Measurements from ENCODE around the gene SYT5. TPM values are rescaled to one million over a fixed set of nuclear protein-coding genes. Genes with fewer than 3 reads are reported as not detected.
"Not testable (repeated sequence)": the region's sequence is repeated elsewhere in the genome, so short reads cannot be mapped to it uniquely, and the experiment has no call there.

Gene SYT5
- polyA plus RNA-seq, 3 donors = not detected

- Histone ChIP-seq H3K4me3 (replicated peaks in 1 of 3; ENCODE audit: low read depth in 2 of 3, low read length in 3 of 3) (peak overlapping the region in 1 of 3 experiments; percentile 20), H3K27me3 (ENCODE audit: control insufficient read depth in 2 of 2, insufficient read depth in 2 of 2, low read length in 2 of 2) (peaks cover 12 to 58% of the 10 kb centered on the region in 2 donors), H3K9ac (ENCODE audit: insufficient read depth, low read length, poor library complexity, severe bottlenecking) (no peak overlapping the region), H3K9me3 (replicated peaks in 1 of 2; ENCODE audit: control insufficient read depth in 1 of 2, insufficient read depth in 1 of 2, low read length in 2 of 2) (peaks cover 9 to 15% of the 10 kb centered on the region in 2 donors), H3K36me3 (replicated peaks in 1 of 2; ENCODE audit: control insufficient read depth in 1 of 2, insufficient read depth in 2 of 2, low read length in 2 of 2) (no peaks in the 10 kb centered on the region), H2AFZ (ENCODE audit: insufficient read depth, low read depth, low read length, poor library complexity, severe bottlenecking) (no peak overlapping the region), H4K20me1 (ENCODE audit: insufficient read depth, low read length) (no peaks in the 10 kb centered on the region), H3K27ac (ENCODE audit: low read depth in 1 of 2, low read length in 2 of 2) (no peak overlapping the region), H3K4me2 (replicated peaks; ENCODE audit: extremely low read depth, low read length, poor library complexity, severe bottlenecking) (peak overlapping the region; percentile 22), H3K4me1 (ENCODE audit: control insufficient read depth in 1 of 2, insufficient read depth in 2 of 2, low read length in 2 of 2) (peaks cover 5 to 17% of the 10 kb centered on the region in 2 donors), H3K79me2 (ENCODE audit: insufficient read depth, low read length) (no peaks in the 10 kb centered on the region)
- Mint-ChIP-seq H3K9me3 (peaks cover 9 to 29% (median 20%) of the 10 kb centered on the region in 7 donors), H3K4me1 (peaks cover 11% of the 10 kb centered on the region), H3K4me3 (peak overlapping the region; percentile 37 to 84), H3K36me3 (peaks cover 2 to 6% of the 10 kb centered on the region in 2 donors), H3K27ac (no peak overlapping the region), H3K27me3 (ENCODE audit: low read depth in 3 of 3) (peaks cover 49 to 72% (median 66%) of the 10 kb centered on the region in 3 donors)
- DNase-seq = no peak
- WGBS (ENCODE audit: insufficient coverage) = under 1% methylated on average over 36 of the region's 52 CpGs
- no peak for TF ChIP-seq CTCF (IDR thresholded peaks at IDR 0.05)
- intact Hi-C loops (cut with micrococcal nuclease) = no loop called here
These were observed 23.7 kb downstream of the SYT5 start for GRCh38 chr19:55156202-55157063.

GRCh38 chr19:55155784-55156183 lies 24.3 kb downstream of the SYT5 start:
- peak overlapping the region in 1 of 3 experiments; percentile 20 for H3K4me3 ChIP-seq (replicated peaks in 1 of 3; ENCODE audit: low read depth in 2 of 3, low read length in 3 of 3)
- DNase-seq; H4K20me1 ChIP-seq (ENCODE audit: insufficient read depth, low read length); H3K79me2 ChIP-seq (ENCODE audit: insufficient read depth, low read length); H3K4me2 ChIP-seq (replicated peaks; ENCODE audit: extremely low read depth, low read length, poor library complexity, severe bottlenecking); H2AFZ ChIP-seq (ENCODE audit: insufficient read depth, low read depth, low read length, poor library complexity, severe bottlenecking); H3K36me3 Mint-ChIP-seq; intact Hi-C loops (cut with micrococcal nuclease); H3K27ac Mint-ChIP-seq; H3K36me3 ChIP-seq (replicated peaks in 1 of 2; ENCODE audit: control insufficient read depth in 1 of 2, insufficient read depth in 2 of 2, low read length in 2 of 2); H3K27ac ChIP-seq (ENCODE audit: low read depth in 1 of 2, low read length in 2 of 2); H3K9ac ChIP-seq (ENCODE audit: insufficient read depth, low read length, poor library complexity, severe bottlenecking): not testable (repeated sequence)
- peaks cover 5 to 17% of the 10 kb centered on the region in 2 donors for H3K4me1 ChIP-seq (ENCODE audit: control insufficient read depth in 1 of 2, insufficient read depth in 2 of 2, low read length in 2 of 2)
- H3K27me3 ChIP-seq (ENCODE audit: control insufficient read depth in 2 of 2, insufficient read depth in 2 of 2, low read length in 2 of 2) = peaks cover 10 to 51% of the 10 kb centered on the region in 2 donors
- Mint-ChIP-seq H3K9me3 (peaks cover 9 to 29% (median 21%) of the 10 kb centered on the region in 7 donors), H3K27me3 (ENCODE audit: low read depth in 3 of 3) (peaks cover 44 to 68% (median 60%) of the 10 kb centered on the region in 3 donors), H3K4me1 (peaks cover 11% of the 10 kb centered on the region), H3K4me3 (peak overlapping the region in 1 of 2 donors; percentile 84)
- WGBS (ENCODE audit: insufficient coverage) = 7% methylated on average over 4 of the region's 5 CpGs
- peaks cover 8 to 18% of the 10 kb centered on the region in 2 donors for H3K9me3 ChIP-seq (replicated peaks in 1 of 2; ENCODE audit: control insufficient read depth in 1 of 2, insufficient read depth in 1 of 2, low read length in 2 of 2)
